Neural progenitor cell (in vitro differentiated cells): ENCODE measurements around the gene CDH20. TPM values are rescaled to one million over a fixed set of nuclear protein-coding genes. Genes with fewer than 3 reads are reported as not detected.

ENCODE experiments used
- DNase-seq: peaks from one replicate; pipeline ENCODE4 v3.0.0-alpha.2; 2016; ENCODE audit warnings: low spot score
- H2AFZ ChIP-seq: fragments of 200-600 bp; sonication (generic); replicated peaks from 2 replicates; pipeline ENCODE4 v1.6.1; 2016; ENCODE audit warnings: antibody characterized with exemption
- H3F3A ChIP-seq: fragments of 200-600 bp; sonication (generic); 2 replicates; pipeline ENCODE4 v1.6.1; 2016; ENCODE audit warnings: antibody characterized with exemption, low read depth
- H3K27ac ChIP-seq: fragments of 200-600 bp; sonication (generic); 2 replicates; pipeline ENCODE4 v1.5.1; 2016; ENCODE audit warnings: mild to moderate bottlenecking
- H3K27me3 ChIP-seq: fragments of 200-600 bp; sonication (generic); 2 replicates; pipeline ENCODE4 v1.6.1; 2016; ENCODE audit warnings: mild to moderate bottlenecking, moderate library complexity
- H3K36me3 ChIP-seq: fragments of 200-600 bp; sonication (generic); 2 replicates; pipeline ENCODE4 v1.5.1; 2016
- H3K4me1 ChIP-seq: fragments of 200-600 bp; sonication (generic); 2 replicates; pipeline ENCODE4 v1.6.1; 2016; ENCODE audit warnings: mixed run types
- H3K4me2 ChIP-seq: fragments of 200-600 bp; sonication (generic); 2 replicates; pipeline ENCODE4 v1.6.1; 2016
- H3K4me3 ChIP-seq: fragments of 200-600 bp; sonication (generic); 2 replicates; pipeline ENCODE4 v1.5.1; 2016
- H3K79me2 ChIP-seq: fragments of 200-600 bp; sonication (generic); 2 replicates; pipeline ENCODE4 v1.6.1; 2016; ENCODE audit warnings: low read depth
- H3K9ac ChIP-seq: fragments of 200-600 bp; sonication (generic); 2 replicates; pipeline ENCODE4 v1.6.1; 2016
- H3K9me3 ChIP-seq: fragments of 200-600 bp; sonication (generic); 2 replicates; pipeline ENCODE4 v1.5.1; 2016; ENCODE audit warnings: low read depth
- H4K20me1 ChIP-seq: fragments of 200-600 bp; sonication (generic); 2 replicates; pipeline ENCODE4 v1.6.1; 2016; ENCODE audit warnings: low read depth
- H3K27ac Mint-ChIP-seq: 3 replicates; pipeline ENCODE4 v1.8.0; 2021; ENCODE audit warnings: mixed read lengths
- H3K27me3 Mint-ChIP-seq: 2 replicates; pipeline ENCODE4 v1.8.0; 2022; ENCODE audit warnings: low read depth, mild to moderate bottlenecking, inconsistent platforms, moderate library complexity, mixed read lengths; ENCODE audit not compliant: insufficient read depth
- H3K36me3 Mint-ChIP-seq: 3 replicates; pipeline ENCODE4 v1.8.0; 2021; ENCODE audit warnings: mixed read lengths
- H3K4me1 Mint-ChIP-seq: 3 replicates; pipeline ENCODE4 v1.8.0; 2021; ENCODE audit warnings: mixed read lengths
- H3K4me3 Mint-ChIP-seq: 3 replicates; pipeline ENCODE4 v1.8.0; 2021; ENCODE audit warnings: mild to moderate bottlenecking, moderate library complexity, mixed read lengths
- H3K9me3 Mint-ChIP-seq: 3 replicates; pipeline ENCODE4 v1.8.0; 2020; ENCODE audit warnings: mixed read lengths
- EZH2 ChIP-seq: fragments of 200-600 bp; sonication (generic); IDR thresholded peaks from 2 replicates; pipeline ENCODE4 v1.6.1; 2017; ENCODE audit warnings: antibody characterized with exemption, mild to moderate bottlenecking, moderate library complexity
- EZH2phosphoT487 ChIP-seq: fragments of 200-600 bp; sonication (generic); IDR thresholded peaks from 2 replicates; pipeline ENCODE4 v1.6.1; 2017; ENCODE audit warnings: antibody characterized with exemption
- total RNA-seq: library from RNA; depleted of rRNA; stranded (reverse); fragments of >200 nt; gene quantifications from 2 replicates; pipeline ENCODE4 v1.2.3, GENCODE V29; 2015; ENCODE audit warnings: low replicate concordance
- TF ChIP-seq, protein P1 (sequence below): fragments of 200-600 bp; sonication (generic); IDR thresholded peaks from 2 replicates; pipeline ENCODE4 v1.5.1; 2017; ENCODE audit warnings: antibody characterized with exemption, mild to moderate bottlenecking

The CDH20 gene
- total RNA-seq, 1 donor from 2014 or later: 1.6 TPM

DNA sequence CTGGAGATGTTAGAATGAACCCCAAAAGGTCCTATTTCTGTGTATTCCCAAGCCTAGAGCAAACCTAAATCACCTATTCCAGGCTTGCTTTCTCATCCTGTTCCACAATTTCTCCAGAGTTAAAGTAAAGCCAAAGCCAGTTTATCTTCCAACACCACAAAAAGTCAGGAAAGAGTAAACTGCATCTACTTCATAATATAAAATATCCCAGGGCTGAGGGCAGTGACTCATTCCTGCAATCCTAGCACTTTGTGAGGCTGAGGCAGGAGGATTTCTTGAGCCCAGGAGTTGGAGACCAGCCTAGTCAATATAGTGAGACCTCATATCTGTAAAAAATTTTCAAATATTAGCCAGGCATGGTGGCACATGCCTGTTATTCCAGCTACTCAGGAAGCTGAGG, 241.4 kb downstream of the CDH20 start:
- Mint-ChIP-seq H3K27ac (no peak overlapping the region), H3K4me1 (peaks cover 7% of the 10 kb centered on the region), H3K9me3 (peaks cover 9% of the 10 kb centered on the region), H3K36me3 (no peaks in the 10 kb centered on the region), H3K27me3 (peaks cover 3% of the 10 kb centered on the region), H3K4me3 (no peak overlapping the region)
- Histone ChIP-seq H3K36me3 (no peaks in the 10 kb centered on the region), H3K4me3 (no peak overlapping the region), H3K9ac (no peak overlapping the region), H4K20me1 (no peaks in the 10 kb centered on the region), H3F3A (no peaks in the 10 kb centered on the region), H3K9me3 (no peaks in the 10 kb centered on the region), H3K4me2 (no peak overlapping the region), H3K4me1 (no peaks in the 10 kb centered on the region), H3K27me3 (no peaks in the 10 kb centered on the region), H3K27ac (no peak overlapping the region), H3K79me2 (no peaks in the 10 kb centered on the region), H2AFZ (no peak overlapping the region)
- DNase-seq: no peak
- TF ChIP-seq EZH2phosphoT487 (no peak), EZH2 (no peak)
- TF ChIP-seq, protein P1, sequence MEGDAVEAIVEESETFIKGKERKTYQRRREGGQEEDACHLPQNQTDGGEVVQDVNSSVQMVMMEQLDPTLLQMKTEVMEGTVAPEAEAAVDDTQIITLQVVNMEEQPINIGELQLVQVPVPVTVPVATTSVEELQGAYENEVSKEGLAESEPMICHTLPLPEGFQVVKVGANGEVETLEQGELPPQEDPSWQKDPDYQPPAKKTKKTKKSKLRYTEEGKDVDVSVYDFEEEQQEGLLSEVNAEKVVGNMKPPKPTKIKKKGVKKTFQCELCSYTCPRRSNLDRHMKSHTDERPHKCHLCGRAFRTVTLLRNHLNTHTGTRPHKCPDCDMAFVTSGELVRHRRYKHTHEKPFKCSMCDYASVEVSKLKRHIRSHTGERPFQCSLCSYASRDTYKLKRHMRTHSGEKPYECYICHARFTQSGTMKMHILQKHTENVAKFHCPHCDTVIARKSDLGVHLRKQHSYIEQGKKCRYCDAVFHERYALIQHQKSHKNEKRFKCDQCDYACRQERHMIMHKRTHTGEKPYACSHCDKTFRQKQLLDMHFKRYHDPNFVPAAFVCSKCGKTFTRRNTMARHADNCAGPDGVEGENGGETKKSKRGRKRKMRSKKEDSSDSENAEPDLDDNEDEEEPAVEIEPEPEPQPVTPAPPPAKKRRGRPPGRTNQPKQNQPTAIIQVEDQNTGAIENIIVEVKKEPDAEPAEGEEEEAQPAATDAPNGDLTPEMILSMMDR: no peak

DNA sequence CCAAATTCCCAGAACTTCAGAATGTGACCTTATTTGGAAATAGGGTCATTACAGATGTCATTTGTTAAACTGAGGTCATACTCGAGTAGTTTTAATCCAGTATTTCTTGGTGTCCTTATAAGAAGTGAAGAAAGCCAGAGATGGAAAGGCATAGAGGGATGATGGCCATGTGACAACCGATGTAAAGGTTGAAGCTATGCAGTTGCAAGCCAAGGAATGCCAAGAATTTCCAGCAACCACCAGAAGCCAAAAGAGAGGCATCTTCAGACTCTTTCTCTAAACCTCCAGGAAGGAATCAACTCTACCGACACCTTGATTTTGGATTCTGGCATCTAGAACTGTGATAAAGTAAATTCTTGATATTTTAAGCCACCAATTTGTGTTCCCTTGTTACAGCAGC, 242.2 kb downstream of the CDH20 start:
- no peak overlapping the region for H3K27ac Mint-ChIP-seq
- peaks cover 3% of the 10 kb centered on the region for H3K27me3 Mint-ChIP-seq
- Histone ChIP-seq H4K20me1 (no peaks in the 10 kb centered on the region), H3K4me2 (no peak overlapping the region), H3K9me3 (no peaks in the 10 kb centered on the region), H2AFZ (no peak overlapping the region), H3K4me3 (no peak overlapping the region), H3K9ac (no peak overlapping the region), H3K27me3 (no peaks in the 10 kb centered on the region), H3K36me3 (no peaks in the 10 kb centered on the region), H3K4me1 (no peaks in the 10 kb centered on the region), H3K79me2 (no peaks in the 10 kb centered on the region), H3F3A (no peaks in the 10 kb centered on the region), H3K27ac (no peak overlapping the region)
- H3K4me3 Mint-ChIP-seq: no peak overlapping the region
- peak; percentile 15 for DNase-seq
- no peaks in the 10 kb centered on the region for H3K36me3 Mint-ChIP-seq
- H3K9me3 Mint-ChIP-seq: peaks cover 9% of the 10 kb centered on the region
- TF ChIP-seq EZH2: no peak
- peaks cover 12% of the 10 kb centered on the region for H3K4me1 Mint-ChIP-seq

DNA sequence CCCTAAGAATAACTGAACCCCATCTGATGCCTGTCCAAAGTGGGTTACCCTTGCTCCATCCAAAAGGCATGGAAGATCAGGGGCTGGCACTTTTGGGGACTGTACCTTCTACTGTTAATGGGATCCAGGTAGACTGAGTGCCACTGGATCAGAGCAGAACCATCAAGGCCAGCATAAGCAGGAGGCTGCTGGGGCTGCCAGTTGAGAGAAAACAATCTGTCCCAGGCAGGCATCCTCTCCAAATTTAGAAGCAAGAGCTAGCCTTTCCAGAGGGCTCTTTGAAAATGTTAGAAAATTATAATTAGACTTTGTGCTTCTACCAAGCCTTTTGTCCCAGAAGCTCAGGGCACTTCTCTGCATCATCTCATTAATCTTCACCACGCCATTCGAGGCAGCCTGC, 245.6 kb downstream of the CDH20 start:
- Mint-ChIP-seq H3K36me3 (no peaks in the 10 kb centered on the region), H3K9me3 (no peaks in the 10 kb centered on the region), H3K27ac (no peak overlapping the region), H3K27me3 (peaks cover 9% of the 10 kb centered on the region), H3K4me1 (peaks cover 24% of the 10 kb centered on the region), H3K4me3 (no peak overlapping the region)
- no peaks in the 10 kb centered on the region for H3K4me1 ChIP-seq
- H2AFZ ChIP-seq: no peak overlapping the region
- H3K27me3 ChIP-seq: peaks cover 15% of the 10 kb centered on the region
- H3K4me3 ChIP-seq: no peak overlapping the region
- no peaks in the 10 kb centered on the region for H3K9me3 ChIP-seq
- H4K20me1 ChIP-seq: no peaks in the 10 kb centered on the region
- H3K4me2 ChIP-seq: no peak overlapping the region
- H3K27ac ChIP-seq: no peak overlapping the region
- H3K79me2 ChIP-seq: no peaks in the 10 kb centered on the region
- H3K9ac ChIP-seq: no peak overlapping the region
- TF ChIP-seq EZH2 (no peak), EZH2phosphoT487 (no peak)
- TF ChIP-seq, protein P1: no peak
- DNase-seq: no peak
- no peaks in the 10 kb centered on the region for H3K36me3 ChIP-seq
- H3F3A ChIP-seq: no peaks in the 10 kb centered on the region

DNA sequence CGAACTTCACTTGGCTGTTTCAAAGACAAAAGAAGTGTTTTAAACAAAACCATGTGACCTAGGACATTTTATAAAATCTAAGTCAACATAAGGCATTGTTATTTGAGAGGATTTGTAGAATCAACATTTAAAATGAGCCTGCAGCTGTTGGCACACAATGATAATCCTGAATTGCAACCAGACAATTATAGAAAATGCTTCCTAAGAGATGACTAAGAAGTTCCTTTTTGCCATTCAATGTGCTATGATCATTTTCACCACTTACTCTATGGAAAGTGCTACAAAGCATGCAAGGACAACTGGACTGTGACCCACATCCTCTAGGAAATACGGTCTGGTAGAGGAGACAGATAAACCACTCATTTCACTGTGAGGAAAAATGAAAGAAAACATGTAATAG, 246.4 kb downstream of the CDH20 start:
- H3K36me3 Mint-ChIP-seq: no peaks in the 10 kb centered on the region
- TF ChIP-seq, protein P1: no peak
- TF ChIP-seq EZH2 (no peak), EZH2phosphoT487 (no peak)
- Histone ChIP-seq H3K4me2 (no peak overlapping the region), H3K27me3 (peaks cover 15% of the 10 kb centered on the region), H2AFZ (no peak overlapping the region), H3K9me3 (no peaks in the 10 kb centered on the region), H3K9ac (no peak overlapping the region), H3K79me2 (no peaks in the 10 kb centered on the region), H3K4me1 (no peaks in the 10 kb centered on the region), H3F3A (no peaks in the 10 kb centered on the region), H4K20me1 (no peaks in the 10 kb centered on the region), H3K27ac (no peak overlapping the region), H3K36me3 (no peaks in the 10 kb centered on the region), H3K4me3 (no peak overlapping the region)
- no peak overlapping the region for H3K27ac Mint-ChIP-seq
- H3K4me3 Mint-ChIP-seq: no peak overlapping the region
- H3K27me3 Mint-ChIP-seq: peaks cover 9% of the 10 kb centered on the region
- no peak for DNase-seq
- H3K9me3 Mint-ChIP-seq: no peaks in the 10 kb centered on the region
- peaks cover 24% of the 10 kb centered on the region for H3K4me1 Mint-ChIP-seq
